ENCODE measurements around the gene SLC12A6. TPM values are rescaled to one million over a fixed set of nuclear protein-coding genes. Genes with fewer than 3 reads are reported as not detected.
"Not testable (repeated sequence)": the region's sequence is repeated elsewhere in the genome, so short reads cannot be mapped to it uniquely, and the experiment has no call there.

Gene SLC12A6
- total and polyA plus RNA-seq, 8 donors, result 25.3 to 47.4 (median 29.7) TPM

DNA sequence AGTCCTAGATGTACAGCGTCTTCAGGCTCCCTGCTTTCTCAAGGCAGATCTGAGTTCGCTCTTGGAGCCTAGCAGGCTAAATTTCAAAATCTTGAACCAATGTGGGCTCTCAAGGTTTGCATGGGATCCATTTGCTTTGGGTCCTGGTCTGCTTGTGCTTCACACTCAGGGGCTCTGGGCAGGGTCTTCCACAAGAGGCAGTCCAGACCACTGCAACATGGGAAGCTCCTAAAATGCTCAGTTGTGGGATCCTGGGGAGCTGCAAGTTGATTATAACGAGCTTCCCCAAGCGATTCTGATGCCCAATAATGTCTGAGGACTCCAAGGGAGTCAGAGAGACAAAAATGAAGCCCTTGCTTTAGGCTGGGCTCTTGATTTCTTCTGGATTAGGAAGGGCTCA lies 12.2 kb upstream of the SLC12A6 start:
- DNase-seq (no peak), ATAC-seq (no peak)
- H3K4me1 ChIP-seq, result no peaks in the 10 kb centered on the region
- TF ChIP-seq, protein P1, sequence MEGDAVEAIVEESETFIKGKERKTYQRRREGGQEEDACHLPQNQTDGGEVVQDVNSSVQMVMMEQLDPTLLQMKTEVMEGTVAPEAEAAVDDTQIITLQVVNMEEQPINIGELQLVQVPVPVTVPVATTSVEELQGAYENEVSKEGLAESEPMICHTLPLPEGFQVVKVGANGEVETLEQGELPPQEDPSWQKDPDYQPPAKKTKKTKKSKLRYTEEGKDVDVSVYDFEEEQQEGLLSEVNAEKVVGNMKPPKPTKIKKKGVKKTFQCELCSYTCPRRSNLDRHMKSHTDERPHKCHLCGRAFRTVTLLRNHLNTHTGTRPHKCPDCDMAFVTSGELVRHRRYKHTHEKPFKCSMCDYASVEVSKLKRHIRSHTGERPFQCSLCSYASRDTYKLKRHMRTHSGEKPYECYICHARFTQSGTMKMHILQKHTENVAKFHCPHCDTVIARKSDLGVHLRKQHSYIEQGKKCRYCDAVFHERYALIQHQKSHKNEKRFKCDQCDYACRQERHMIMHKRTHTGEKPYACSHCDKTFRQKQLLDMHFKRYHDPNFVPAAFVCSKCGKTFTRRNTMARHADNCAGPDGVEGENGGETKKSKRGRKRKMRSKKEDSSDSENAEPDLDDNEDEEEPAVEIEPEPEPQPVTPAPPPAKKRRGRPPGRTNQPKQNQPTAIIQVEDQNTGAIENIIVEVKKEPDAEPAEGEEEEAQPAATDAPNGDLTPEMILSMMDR (IDR thresholded peaks at IDR 0.05), result no peak
- intact Hi-C loops (cut with DNase I), result no loop called here
- H3K36me3 ChIP-seq, result no peaks in the 10 kb centered on the region
- H3K27me3 ChIP-seq, result no peaks in the 10 kb centered on the region
- H3K4me3 ChIP-seq, result no peak overlapping the region
- no peaks in the 10 kb centered on the region for H3K9me3 ChIP-seq
- no peak overlapping the region for H3K27ac ChIP-seq

- Histone ChIP-seq H3K9me3 (no peaks in the 10 kb centered on the region), H3K27me3 (no peaks in the 10 kb centered on the region), H3K4me3 (no peak overlapping the region), H3K4me1 (no peaks in the 10 kb centered on the region), H3K27ac (no peak overlapping the region), H3K36me3 (no peaks in the 10 kb centered on the region)
- no peak for ATAC-seq
- TF ChIP-seq, protein P1 (IDR thresholded peaks at IDR 0.05), result no peak
- intact Hi-C loops (cut with DNase I), result no loop called here
- no peak for DNase-seq
Measured at GRCh38 chr15:34348735-34349300, 11.2 kb upstream of the SLC12A6 start.

GRCh38 chr15:34347951-34348638 lies 10.5 kb upstream of the SLC12A6 start:
- DNase-seq, result no peak
- H3K9me3 ChIP-seq, result no peaks in the 10 kb centered on the region
- no peak for ATAC-seq
- no peak overlapping the region for H3K4me3 ChIP-seq
- H3K27ac ChIP-seq, result no peak overlapping the region
- H3K27me3 ChIP-seq, result no peaks in the 10 kb centered on the region
- no peaks in the 10 kb centered on the region for H3K36me3 ChIP-seq
- H3K4me1 ChIP-seq, result no peaks in the 10 kb centered on the region
- intact Hi-C loops (cut with DNase I), result no loop called here
- TF ChIP-seq, protein P1 (IDR thresholded peaks at IDR 0.05), result no peak

- DNase-seq (peak; percentile 86 to 94 (median 92)), ATAC-seq (peak; percentile 98)
- Histone ChIP-seq H3K4me1 (peaks cover 5 to 41% of the 10 kb centered on the region in 2 donors), H3K4me3 (peak within 1 kb of the TSS; percentile 60 to 66), H3K36me3 (peaks cover 0 to 35% of the 10 kb centered on the region in 2 donors), H3K9me3 (no peaks in the 10 kb centered on the region), H3K27me3 (no peaks in the 10 kb centered on the region), H3K27ac (peak within 1 kb of the TSS; percentile 88 to 94)
- intact Hi-C loops (cut with DNase I), result no loop called here
- TF ChIP-seq, protein P1 (IDR thresholded peaks at IDR 0.05), result peak; percentile 89 to 94
Measured at GRCh38 chr15:34342737-34343575, 5.4 kb upstream of the SLC12A6 start, which contains the start of the genes NOP10 and NUTM1. NOP10 (minus strand) TSS chr15:34343136; CDS start chr15:34343073, 63 bp downstream. NUTM1 (plus strand) TSS chr15:34343315; CDS start chr15:34343697, 382 bp downstream.

DNA sequence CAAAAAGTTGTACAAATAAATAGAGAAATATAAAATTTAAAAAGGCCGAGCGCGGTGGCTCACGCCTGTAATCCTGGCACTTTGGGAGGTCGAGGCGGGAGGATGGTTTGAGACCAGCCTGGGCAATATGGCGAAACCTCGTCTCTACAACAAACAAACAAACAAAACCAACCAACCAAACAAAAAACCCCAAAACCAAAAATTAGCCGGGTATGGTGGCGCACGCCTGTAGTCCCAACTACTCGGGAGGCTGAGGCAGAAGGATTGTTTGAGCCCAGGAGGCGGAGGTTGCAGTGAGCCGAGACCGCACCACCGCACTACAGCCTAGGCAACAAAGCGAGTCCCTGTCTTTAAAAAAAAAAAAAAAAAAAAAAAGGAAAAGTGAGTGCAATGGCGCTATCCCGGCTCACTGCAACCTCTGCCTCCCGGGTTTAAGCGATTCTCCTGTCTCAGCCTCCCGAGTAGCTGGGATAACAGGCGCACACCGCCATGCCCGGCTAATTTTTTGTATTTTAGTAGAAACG lies 4.7 kb upstream of the SLC12A6 start:
- Histone ChIP-seq H3K27ac (peak overlapping the region; percentile 88 to 94), H3K4me3 (peak overlapping the region; percentile 60 to 66), H3K36me3 (peaks cover 0 to 35% of the 10 kb centered on the region in 2 donors), H3K4me1 (peaks cover 5 to 41% of the 10 kb centered on the region in 2 donors)
- DNase-seq; ATAC-seq; H3K9me3 ChIP-seq; intact Hi-C loops (cut with DNase I); H3K27me3 ChIP-seq: not testable (repeated sequence)

Measured in left lung (tissue), 10 donors.